Measurements from ENCODE around the gene GKN1.

GKN1 gene

DNA sequence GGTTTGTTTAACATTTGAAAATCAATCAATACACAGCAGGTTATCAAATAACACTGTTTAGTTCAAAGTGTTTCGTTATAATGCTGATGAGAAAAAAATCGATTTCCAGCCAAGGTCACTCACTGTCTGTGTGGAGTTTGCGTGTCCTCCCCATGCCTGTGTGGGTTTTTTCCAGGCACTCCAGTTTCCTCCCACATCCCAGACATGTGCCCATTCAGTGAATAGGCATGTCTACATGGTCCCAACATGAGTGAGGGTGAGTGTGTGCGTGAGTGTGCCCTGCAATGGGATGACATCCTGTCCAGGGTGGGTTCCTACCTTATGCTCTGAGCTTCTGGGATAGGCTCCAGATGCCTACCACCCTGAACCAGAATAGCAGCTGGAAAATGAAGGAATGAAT is 13.1 kb upstream of the GKN1 start:
- DNase-seq = no peak

DNA sequence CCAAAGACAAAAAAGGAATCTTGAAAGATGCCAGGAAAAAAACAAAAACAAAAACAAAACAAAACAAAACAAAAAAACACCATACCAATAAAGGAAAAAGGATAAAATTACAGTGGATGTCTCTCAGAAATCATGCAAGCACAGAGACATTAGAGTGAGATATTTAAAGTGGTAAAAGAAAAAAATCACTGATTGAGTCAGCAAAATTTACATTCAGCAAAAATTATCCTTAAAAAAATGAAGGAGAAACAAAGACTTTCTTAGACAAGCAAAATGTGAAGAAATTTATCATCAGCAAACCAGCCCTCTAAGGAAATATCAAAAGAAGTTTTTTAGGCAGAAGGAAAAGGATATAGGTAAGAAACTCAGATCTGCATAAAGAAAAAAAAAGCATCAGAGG is 10.2 kb upstream of the GKN1 start:
- no peak for DNase-seq

DNA sequence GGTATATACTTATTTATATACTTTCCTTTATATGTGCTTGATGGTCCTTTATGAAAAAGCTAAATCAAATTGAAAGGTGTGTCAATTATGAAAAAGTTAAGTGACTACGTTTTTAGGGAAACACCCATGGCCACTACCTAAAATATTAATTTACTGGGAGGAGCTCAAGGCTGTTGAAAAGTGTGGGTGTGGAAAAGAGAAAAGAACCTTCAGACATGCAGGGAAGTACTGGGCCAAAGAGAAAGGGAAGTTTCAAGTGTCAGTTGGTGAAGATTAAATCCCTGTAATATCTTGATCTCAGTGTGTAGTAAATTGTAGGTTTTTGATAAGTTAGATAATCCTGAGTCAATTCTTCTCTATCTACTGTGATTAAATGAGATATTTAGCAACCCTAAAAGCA is 6.2 kb upstream of the GKN1 start:
- DNase-seq = no peak

GRCh38 chr2:68969736-68970490 is 4.5 kb upstream of the GKN1 start:
- DNase-seq = no peak

DNA sequence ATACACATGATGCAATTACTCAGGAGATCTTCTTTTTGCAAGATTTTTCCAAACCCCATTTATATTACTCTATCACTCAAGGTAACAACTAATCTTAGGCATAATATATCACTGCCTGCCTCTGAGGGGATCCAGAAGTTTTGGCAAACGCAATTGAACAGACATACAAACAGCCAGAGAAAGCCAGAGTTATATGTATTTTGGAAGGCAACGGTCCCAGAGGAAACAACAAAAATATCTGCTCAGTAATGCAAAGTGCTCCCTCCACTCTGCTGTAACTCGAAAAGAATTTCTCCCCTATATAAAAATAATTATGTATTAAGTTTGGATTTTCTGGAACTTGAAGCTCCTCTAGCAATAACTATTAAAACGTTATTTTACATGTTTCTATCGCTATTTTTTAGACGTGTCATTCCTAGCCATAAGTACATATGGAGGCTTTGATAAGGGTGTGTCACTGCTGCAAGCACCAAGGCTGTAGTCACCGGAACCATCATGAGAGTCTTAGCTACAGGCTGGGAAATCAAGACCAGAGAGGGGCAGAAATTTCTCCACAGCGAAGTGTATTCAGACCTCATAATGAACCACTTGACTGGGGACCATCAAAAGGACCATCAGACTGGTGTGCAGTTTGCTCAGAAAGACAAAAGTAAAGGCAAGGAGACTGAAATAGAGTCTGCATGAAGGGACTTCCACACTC is 3.7 kb upstream of the GKN1 start:
- no peak for DNase-seq

GRCh38 chr2:68971591-68972231 is 2.7 kb upstream of the GKN1 start:
- DNase-seq = no peak

GRCh38 chr2:68974946-68975665 is 670 bp downstream of the GKN1 start:
- no peak for DNase-seq

- DNase-seq = no peak
Measured at GRCh38 chr2:68975844-68976243, 1.4 kb downstream of the GKN1 start.

GRCh38 chr2:68977453-68977852 is 3.0 kb downstream of the GKN1 start:
- DNase-seq = no peak

GRCh38 chr2:68978098-68978497 is 3.7 kb downstream of the GKN1 start:
- DNase-seq = no peak

- DNase-seq = no peak
Measured at GRCh38 chr2:68980956-68981355, 6.5 kb downstream of the GKN1 start.

- no peak for DNase-seq
Measured at GRCh38 chr2:68987021-68987503, 12.6 kb downstream of the GKN1 start.

- no peak for DNase-seq
Measured at GRCh38 chr2:68989035-68989434, 14.6 kb downstream of the GKN1 start.

DNA sequence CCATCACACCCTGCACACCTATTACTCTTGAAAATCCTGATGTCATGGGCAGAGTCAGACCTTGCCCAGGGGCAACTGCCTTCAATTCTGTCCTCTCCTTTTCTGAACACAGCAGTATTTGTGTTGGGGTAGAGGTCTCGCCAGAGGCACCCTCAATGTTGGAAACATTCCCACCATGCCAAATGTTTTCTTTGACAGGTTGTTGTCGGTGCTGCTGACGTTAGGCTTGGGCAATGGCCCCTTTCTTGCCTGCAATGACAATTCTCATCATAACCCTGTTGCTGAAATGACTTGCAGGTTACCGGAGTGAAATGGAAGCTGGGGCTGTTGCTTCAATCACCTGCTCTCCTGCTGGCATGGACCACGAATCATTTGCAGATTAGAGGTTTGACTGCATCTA is 17.9 kb downstream of the GKN1 start:
- no peak for DNase-seq

DNA sequence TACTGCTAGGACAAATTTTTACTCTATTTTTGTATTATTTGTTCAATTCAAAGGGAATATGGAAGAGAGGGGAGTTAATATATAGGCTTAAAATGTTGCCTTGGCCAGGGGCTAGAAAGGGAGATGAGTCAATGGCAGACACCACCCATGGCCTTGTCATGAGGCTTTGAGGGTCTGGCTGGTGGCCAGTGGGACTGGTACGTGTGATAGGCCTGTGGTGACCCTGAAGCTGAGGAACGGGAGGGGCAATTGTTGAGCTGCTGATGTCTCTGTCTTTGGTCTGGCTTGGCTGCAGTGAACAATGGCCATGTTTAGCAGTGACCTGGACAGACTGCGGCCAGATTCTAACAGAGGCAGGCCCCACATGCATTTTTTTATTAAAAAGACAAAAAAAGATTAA is 18.5 kb downstream of the GKN1 start:
- no peak for DNase-seq

- DNase-seq = no peak
Measured at GRCh38 chr2:68993660-68994059, 19.2 kb downstream of the GKN1 start.

DNA sequence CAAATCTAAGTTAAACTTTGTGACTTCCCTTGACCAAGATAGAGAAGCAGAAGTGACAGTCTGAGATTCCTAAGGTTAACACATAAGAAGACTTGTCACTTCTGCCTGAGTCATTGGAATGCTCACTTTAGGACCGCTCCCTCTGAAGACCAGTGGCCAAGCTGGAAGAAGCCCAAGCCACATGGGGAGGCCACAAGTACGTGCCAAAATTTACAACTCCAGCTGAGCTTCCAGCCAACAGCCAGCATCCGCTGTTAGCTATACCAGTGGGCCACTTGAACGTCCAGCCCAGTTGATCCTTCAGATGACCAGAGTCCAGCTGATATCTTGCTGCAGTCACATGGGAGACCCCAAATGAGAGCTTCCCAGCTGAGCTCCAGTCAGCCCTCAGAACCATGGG is 20.4 kb downstream of the GKN1 start:
- DNase-seq = no peak

DNA sequence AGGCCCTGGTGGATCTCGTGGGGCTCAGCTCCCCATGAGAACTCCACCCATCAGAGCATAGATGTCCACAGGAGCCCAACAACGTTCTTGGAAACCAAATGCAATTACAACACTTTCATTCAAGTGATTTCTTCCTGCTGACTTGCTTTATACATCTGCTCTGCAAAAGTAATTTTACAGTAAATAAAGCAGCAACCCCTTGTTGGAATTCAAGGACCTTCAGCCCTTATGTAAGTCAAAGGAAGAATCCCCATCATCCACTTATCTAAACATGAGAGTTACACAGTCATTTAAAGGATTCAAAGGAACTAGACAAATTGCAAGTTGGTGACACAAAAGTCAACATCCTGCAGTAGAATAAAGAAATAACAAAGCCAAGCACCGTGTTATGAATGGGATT is 21.5 kb downstream of the GKN1 start:
- DNase-seq = no peak

DNA sequence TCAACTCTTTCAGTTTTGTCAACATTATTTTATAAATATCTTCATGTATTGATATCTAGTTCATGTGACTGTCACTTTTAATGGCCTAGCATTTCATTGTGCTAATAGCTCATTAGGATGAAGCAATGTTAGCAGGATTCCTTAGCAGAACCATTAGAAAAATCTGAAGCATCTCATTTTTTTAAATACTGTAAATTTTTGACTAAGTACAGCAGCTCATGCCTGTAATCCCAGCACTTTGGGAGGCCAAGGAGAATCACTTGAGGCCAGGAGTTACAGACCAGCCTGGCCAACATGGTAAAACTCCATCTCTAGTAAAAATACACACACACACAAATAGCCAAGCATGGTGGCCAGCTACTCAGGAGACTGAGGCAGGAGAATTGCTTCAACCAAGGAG is 23.0 kb downstream of the GKN1 start:
- DNase-seq = no peak

GRCh38 chr2:69001879-69002278 is 27.4 kb downstream of the GKN1 start:
- no peak for DNase-seq

- no peak for DNase-seq
Measured at GRCh38 chr2:69003731-69004130, 29.3 kb downstream of the GKN1 start.

DNA sequence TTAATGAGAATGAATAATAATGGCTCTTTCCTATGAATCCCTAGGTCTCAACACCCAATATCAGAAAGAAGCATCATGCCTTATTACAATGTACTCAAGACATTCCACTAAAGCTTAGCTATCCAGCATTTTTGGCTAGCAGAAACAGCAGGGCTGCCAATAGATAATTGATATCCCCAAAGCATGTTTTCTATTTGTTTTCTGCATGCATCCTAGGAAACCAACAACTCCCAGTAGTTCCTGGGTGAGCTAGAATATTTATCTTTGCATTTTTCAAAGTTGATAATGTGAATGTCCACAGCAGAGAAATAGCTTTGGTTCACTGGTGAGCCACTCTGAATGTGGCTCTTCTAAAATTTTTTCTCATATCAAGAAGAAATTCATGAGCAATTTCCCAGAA is 32.7 kb downstream of the GKN1 start:
- DNase-seq = no peak

GRCh38 chr2:69007603-69008002 is 33.2 kb downstream of the GKN1 start:
- no peak for DNase-seq

Data from hippocampal formation (tissue), 2 donors.